CD8-positive, alpha-beta memory T cell (primary cell): Measurements from ENCODE around the gene SELENOT. TPM values are rescaled to one million over a fixed set of nuclear protein-coding genes. Genes with fewer than 3 reads are reported as not detected.

ENCODE experiments used
- CTCF ChIA-PET: fragments of 350-600 bp; sonication (Branson Sonifier 250); formaldehyde crosslinking; loops from one replicate; lab custom pipeline; 2021; ENCODE audit warnings: antibody characterized with exemption; lab: Charles Lee
- POLR2A ChIA-PET: fragments of 350-600 bp; sonication (Branson Sonifier 250); formaldehyde crosslinking; loops from one replicate; lab custom pipeline; 2021; ENCODE audit warnings: antibody characterized with exemption; lab: Charles Lee
- DNase-seq, 5 donors: peaks; one replicate each; pipeline versions ENCODE4 v3.0.0 to v3.0.0-alpha.2; 2020 to 2022; ENCODE audit warnings: mixed read lengths in 1 of 5
- H3K27ac ChIP-seq: one replicate; pipeline ENCODE4 v1.7.0; 2013; ENCODE audit warnings: low read depth, mild to moderate bottlenecking, low read length, moderate library complexity
- H3K27me3 ChIP-seq: 2 replicates; pipeline ENCODE4 v1.7.0; 2013; ENCODE audit warnings: low read length, mild to moderate bottlenecking; ENCODE audit not compliant: insufficient read depth, poor library complexity, severe bottlenecking
- H3K36me3 ChIP-seq: 2 replicates; pipeline ENCODE4 v1.7.0; 2013; ENCODE audit warnings: mild to moderate bottlenecking, low read length, moderate library complexity; ENCODE audit not compliant: insufficient read depth
- H3K4me1 ChIP-seq: 2 replicates; pipeline ENCODE4 v1.7.0; 2013; ENCODE audit warnings: mild to moderate bottlenecking, low read length, moderate library complexity; ENCODE audit not compliant: insufficient read depth
- H3K4me3 ChIP-seq: 2 replicates; pipeline ENCODE4 v1.7.0; 2013; ENCODE audit warnings: mild to moderate bottlenecking, low read length
- H3K9me3 ChIP-seq: 2 replicates; pipeline ENCODE4 v1.7.0; 2013; ENCODE audit warnings: mild to moderate bottlenecking, low read length
- H3K27ac Mint-ChIP-seq, 8 donors: one replicate each; pipeline ENCODE4 v1.8.0; 2020 to 2021; ENCODE audit warnings: mixed read lengths in 8 of 8, mild to moderate bottlenecking in 6 of 8, inconsistent platforms in 3 of 8, moderate library complexity in 3 of 8
- H3K27me3 Mint-ChIP-seq, 2 donors: one replicate each; pipeline ENCODE4 v1.8.0; 2020 to 2021; ENCODE audit warnings: mixed read lengths in 2 of 2, mild to moderate bottlenecking in 1 of 2, moderate library complexity in 1 of 2
- H3K36me3 Mint-ChIP-seq, 3 donors: one replicate each; pipeline ENCODE4 v1.8.0; 2020 to 2021; ENCODE audit warnings: mixed read lengths in 3 of 3, inconsistent platforms in 1 of 3, mild to moderate bottlenecking in 1 of 3
- H3K4me1 Mint-ChIP-seq, 3 donors: one replicate each; pipeline ENCODE4 v1.8.0; 2020 to 2021; ENCODE audit warnings: mixed read lengths in 3 of 3, inconsistent platforms in 1 of 3, mild to moderate bottlenecking in 1 of 3
- H3K4me3 Mint-ChIP-seq, 7 donors: one replicate each; pipeline ENCODE4 v1.8.0; 2020 to 2021; ENCODE audit warnings: mixed read lengths in 7 of 7, mild to moderate bottlenecking in 6 of 7, moderate library complexity in 4 of 7, inconsistent platforms in 2 of 7
- H3K9me3 Mint-ChIP-seq, 5 donors: one replicate each; pipeline ENCODE4 v1.8.0; 2020 to 2022; ENCODE audit warnings: mixed read lengths in 5 of 5, mild to moderate bottlenecking in 3 of 5, moderate library complexity in 2 of 5, inconsistent platforms in 1 of 5
- polyA plus RNA-seq: library from polyadenylated mRNA; unstranded; fragments of 300-500 nt; fragmentation: Illumina TruSeq; gene quantifications from one replicate; pipeline ENCODE4 v1.2.3, GENCODE V29; 2021
- total RNA-seq, 2 experiments: library from RNA; stranded (reverse); gene quantifications; one replicate each; pipeline ENCODE4 v1.2.3, GENCODE V29; 2021

SELENOT gene
- total and polyA plus RNA-seq, 3 experiments from 2014 or later = 158 to 311 (median 162) TPM

DNA sequence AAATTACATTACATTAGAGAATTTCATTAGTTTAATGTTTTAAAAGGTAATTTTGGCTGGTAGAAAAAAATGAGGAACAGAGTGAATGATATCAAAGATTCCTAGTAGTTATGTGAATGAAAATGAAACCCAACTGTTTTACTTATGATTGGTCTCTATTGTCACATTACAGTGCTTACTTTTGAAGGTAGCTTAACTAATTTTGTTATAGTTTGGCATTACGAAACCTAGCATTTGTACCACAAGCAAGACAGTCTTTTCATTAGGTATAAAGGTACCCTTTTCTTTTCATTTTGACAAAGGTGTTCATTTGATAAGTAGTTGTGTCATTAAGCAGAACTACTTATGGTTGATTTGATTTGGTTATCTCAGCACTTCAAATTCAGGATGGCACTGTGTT lies 6.9 kb downstream of the SELENOT start:
- CTCF ChIA-PET = no interaction called here
- Mint-ChIP-seq H3K27me3 (no peaks in the 10 kb centered on the region), H3K4me3 (peak overlapping the region in 6 of 7 donors; percentile 2 to 68 (median 36)), H3K4me1 (peaks cover 81 to 91% (median 90%) of the 10 kb centered on the region in 3 donors), H3K9me3 (no peaks in the 10 kb centered on the region), H3K36me3 (peaks cover 4 to 57% (median 14%) of the 10 kb centered on the region in 3 donors), H3K27ac (peak overlapping the region in 4 of 8 donors; percentile 1 to 56 (median 20))
- POLR2A ChIA-PET = no interaction called here
- Histone ChIP-seq H3K9me3 (no peaks in the 10 kb centered on the region), H3K4me3 (no peak overlapping the region), H3K36me3 (no peaks in the 10 kb centered on the region), H3K27ac (no peak overlapping the region), H3K27me3 (no peaks in the 10 kb centered on the region), H3K4me1 (peaks cover 66% of the 10 kb centered on the region)
- no peak for DNase-seq

DNA sequence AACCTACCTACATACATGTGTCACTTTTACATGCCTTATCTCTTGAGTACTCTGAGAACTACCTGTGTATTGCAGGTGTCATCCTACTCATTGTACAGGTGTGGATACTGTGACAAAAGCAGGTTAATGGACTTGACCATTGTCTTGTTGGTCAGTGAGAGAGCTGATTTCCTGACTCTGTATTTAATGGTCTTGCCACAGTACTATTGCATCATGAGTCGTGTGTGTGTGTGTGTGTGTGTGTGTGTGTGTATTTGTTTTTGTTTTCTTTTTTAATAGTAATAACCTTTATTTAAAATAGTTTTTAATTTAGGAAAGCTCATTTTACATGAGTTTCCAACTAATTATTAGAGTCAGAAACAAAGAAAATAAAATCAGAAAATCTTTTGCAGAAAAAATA lies 7.7 kb downstream of the SELENOT start:
- H3K36me3 ChIP-seq = no peaks in the 10 kb centered on the region
- CTCF ChIA-PET = no interaction called here
- no peaks in the 10 kb centered on the region for H3K9me3 Mint-ChIP-seq
- peaks cover 76 to 83% (median 82%) of the 10 kb centered on the region in 3 donors for H3K4me1 Mint-ChIP-seq
- no peak overlapping the region for H3K4me3 ChIP-seq
- H3K9me3 ChIP-seq = no peaks in the 10 kb centered on the region
- no peak overlapping the region for H3K27ac ChIP-seq
- peak overlapping the region in 2 of 7 donors; percentile 15 to 48 for H3K4me3 Mint-ChIP-seq
- H3K27ac Mint-ChIP-seq = peak overlapping the region in 3 of 8 donors; percentile 1 to 79 (median 72)
- peaks cover 59% of the 10 kb centered on the region for H3K4me1 ChIP-seq
- H3K27me3 Mint-ChIP-seq = no peaks in the 10 kb centered on the region
- POLR2A ChIA-PET = no interaction called here
- peaks cover 4 to 57% (median 10%) of the 10 kb centered on the region in 3 donors for H3K36me3 Mint-ChIP-seq
- no peaks in the 10 kb centered on the region for H3K27me3 ChIP-seq
- DNase-seq = no peak

DNA sequence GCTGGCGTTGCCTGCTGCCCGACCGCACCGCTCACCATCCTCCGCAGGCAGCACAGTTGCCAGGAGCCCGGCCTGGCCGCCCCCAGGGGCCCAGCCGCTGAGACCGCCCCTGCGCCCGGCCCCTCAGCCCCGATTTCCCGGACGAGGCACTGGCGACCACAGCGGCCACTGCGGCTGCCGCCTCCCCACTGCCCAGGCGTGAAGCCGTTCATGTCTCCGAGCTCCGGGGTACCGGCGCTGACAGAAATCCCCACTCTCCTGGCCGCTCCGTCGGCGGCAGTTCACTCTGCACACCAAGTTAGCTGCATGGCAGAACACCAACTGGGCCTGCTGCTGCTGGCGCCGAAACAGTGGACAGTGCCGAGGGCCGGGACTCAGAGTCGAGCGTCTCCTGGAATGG lies 8.5 kb downstream of the SELENOT start:
- no peaks in the 10 kb centered on the region for H3K9me3 ChIP-seq
- no peak for DNase-seq
- Mint-ChIP-seq H3K27me3 (no peaks in the 10 kb centered on the region), H3K4me3 (peak overlapping the region in 2 of 7 donors; percentile 18 to 39), H3K36me3 (peaks cover 4 to 52% (median 9%) of the 10 kb centered on the region in 3 donors), H3K9me3 (no peaks in the 10 kb centered on the region), H3K4me1 (peaks cover 70 to 77% (median 76%) of the 10 kb centered on the region in 3 donors), H3K27ac (peak overlapping the region in 1 of 8 donors; percentile 50)
- no peaks in the 10 kb centered on the region for H3K36me3 ChIP-seq
- H3K27ac ChIP-seq = no peak overlapping the region
- no peak overlapping the region for H3K4me3 ChIP-seq
- peaks cover 51% of the 10 kb centered on the region for H3K4me1 ChIP-seq
- CTCF ChIA-PET = no interaction called here
- POLR2A ChIA-PET = interaction anchor here (0.6 kb wide), 1 partner anchor 217 kb away, joined by 4 read pairs; no protein-coding TSS in a partner anchor
- no peaks in the 10 kb centered on the region for H3K27me3 ChIP-seq

DNA sequence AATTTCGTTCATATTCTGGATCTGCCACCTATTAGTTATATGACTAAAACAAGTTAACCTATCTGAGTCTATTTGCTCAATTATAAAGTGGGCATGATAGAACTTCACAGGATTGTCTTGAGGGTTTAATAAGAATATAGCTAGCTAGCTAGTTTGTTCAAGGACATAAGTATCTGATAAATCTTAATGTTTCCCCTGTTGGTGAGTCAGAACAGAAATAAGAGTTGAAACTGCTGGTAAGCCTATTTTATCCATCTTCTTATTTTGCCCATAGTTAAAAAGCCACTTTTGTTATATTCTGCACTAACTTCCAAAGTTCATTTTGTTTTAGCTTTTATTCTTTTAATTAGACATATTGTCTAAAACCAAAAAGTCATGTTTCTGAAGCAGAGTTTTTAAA lies 9.4 kb downstream of the SELENOT start:
- Mint-ChIP-seq H3K4me3 (no peak overlapping the region), H3K36me3 (peaks cover 4 to 49% (median 9%) of the 10 kb centered on the region in 3 donors), H3K27ac (no peak overlapping the region), H3K9me3 (no peaks in the 10 kb centered on the region), H3K27me3 (no peaks in the 10 kb centered on the region), H3K4me1 (peaks cover 69 to 77% (median 76%) of the 10 kb centered on the region in 3 donors)
- ChIA-PET POLR2A (interaction anchor here (1.0 kb wide), 1 partner anchor 68 kb away, joined by 4 read pairs; no protein-coding TSS in a partner anchor), CTCF (interaction anchor here (0.6 kb wide), 1 partner anchor 92 kb away, joined by 3 read pairs; no protein-coding TSS in a partner anchor)
- peaks cover 51% of the 10 kb centered on the region for H3K4me1 ChIP-seq
- H3K36me3 ChIP-seq = no peaks in the 10 kb centered on the region
- no peaks in the 10 kb centered on the region for H3K27me3 ChIP-seq
- H3K9me3 ChIP-seq = no peaks in the 10 kb centered on the region
- no peak overlapping the region for H3K4me3 ChIP-seq
- DNase-seq = no peak
- no peak overlapping the region for H3K27ac ChIP-seq

DNA sequence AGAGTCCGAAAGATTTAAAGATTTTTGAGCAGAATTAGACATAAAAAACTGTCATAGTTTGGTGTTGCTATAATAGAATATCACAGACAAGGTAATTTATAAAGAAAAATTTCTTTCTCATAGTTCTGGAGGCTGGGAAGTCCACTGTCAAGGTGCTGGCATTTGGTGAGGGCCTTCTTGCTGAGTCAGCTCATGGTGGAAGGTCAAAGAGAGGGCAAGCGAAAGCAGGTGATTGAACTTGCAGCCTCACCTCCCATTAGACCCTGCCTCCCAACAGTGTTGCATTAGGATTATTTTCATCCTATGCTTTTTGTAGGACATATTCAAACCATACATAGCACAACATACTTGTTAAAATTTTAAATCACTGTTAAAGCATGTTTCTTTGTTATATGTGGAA lies 9.9 kb downstream of the SELENOT start:
- peaks cover 65 to 77% (median 75%) of the 10 kb centered on the region in 3 donors for H3K4me1 Mint-ChIP-seq
- ChIA-PET POLR2A (interaction anchor here (1.0 kb wide), 1 partner anchor 68 kb away, joined by 4 read pairs; no protein-coding TSS in a partner anchor), CTCF (interaction anchor here (0.6 kb wide), 1 partner anchor 91 kb away, joined by 3 read pairs; no protein-coding TSS in a partner anchor)
- H3K4me3 Mint-ChIP-seq = peak overlapping the region in 2 of 7 donors; percentile 6 to 46
- H3K36me3 ChIP-seq = no peaks in the 10 kb centered on the region
- no peaks in the 10 kb centered on the region for H3K9me3 ChIP-seq
- H3K27me3 Mint-ChIP-seq = no peaks in the 10 kb centered on the region
- H3K4me1 ChIP-seq = peaks cover 47% of the 10 kb centered on the region
- no peaks in the 10 kb centered on the region for H3K27me3 ChIP-seq
- H3K9me3 Mint-ChIP-seq = no peaks in the 10 kb centered on the region
- no peak overlapping the region for H3K27ac ChIP-seq
- DNase-seq = no peak
- peaks cover 4 to 47% (median 8%) of the 10 kb centered on the region in 3 donors for H3K36me3 Mint-ChIP-seq
- H3K27ac Mint-ChIP-seq = peak overlapping the region in 1 of 8 donors; percentile 15
- no peak overlapping the region for H3K4me3 ChIP-seq

DNA sequence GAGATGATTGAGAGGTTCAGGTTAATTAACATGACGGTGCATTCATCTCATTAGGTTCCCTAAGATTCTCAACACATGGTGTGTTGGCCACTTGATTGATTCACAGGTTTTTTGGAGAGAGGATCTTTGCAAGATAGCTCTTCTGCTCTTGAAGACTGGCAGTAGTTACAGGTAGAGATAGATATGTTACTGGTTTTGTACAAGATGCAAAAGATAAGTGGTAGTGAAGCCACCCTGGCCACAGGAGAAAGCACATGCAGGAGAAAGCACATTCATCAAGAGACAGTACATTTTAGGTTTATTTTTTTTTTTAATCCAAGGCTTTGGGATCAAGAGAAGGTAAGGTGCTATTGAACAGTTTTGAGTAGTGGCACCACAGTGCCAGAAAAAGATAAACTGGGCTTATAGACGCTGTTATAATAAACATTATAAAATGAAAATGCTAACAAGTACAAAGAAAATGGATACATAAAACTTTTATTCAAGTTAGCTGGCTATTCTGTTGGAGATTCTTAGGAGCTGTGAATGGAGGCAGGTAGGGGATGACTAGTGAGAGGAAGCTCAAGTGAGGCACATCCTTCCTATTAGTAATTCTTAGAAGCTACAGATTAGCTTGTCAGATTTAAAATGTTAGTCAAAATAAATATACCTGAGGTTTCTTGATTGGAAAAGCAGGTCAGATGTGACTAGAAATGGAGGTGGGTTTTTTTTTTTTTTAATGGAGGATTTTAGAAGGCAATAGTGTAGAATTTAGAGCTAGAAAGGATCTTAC lies 10.8 kb downstream of the SELENOT start:
- Histone ChIP-seq H3K27me3 (no peaks in the 10 kb centered on the region), H3K4me3 (no peak overlapping the region), H3K4me1 (peaks cover 44% of the 10 kb centered on the region), H3K9me3 (no peaks in the 10 kb centered on the region), H3K36me3 (no peaks in the 10 kb centered on the region), H3K27ac (no peak overlapping the region)
- POLR2A ChIA-PET = interaction anchor here (0.9 to 1.0 kb wide), 2 partner anchors 11 to 69 kb away, joined by 3 to 4 read pairs; partner anchors contain the start of gene SELENOT
- CTCF ChIA-PET = no interaction called here
- DNase-seq = no peak
- Mint-ChIP-seq H3K4me1 (peaks cover 63 to 77% (median 75%) of the 10 kb centered on the region in 3 donors), H3K9me3 (no peaks in the 10 kb centered on the region), H3K27me3 (no peaks in the 10 kb centered on the region), H3K4me3 (peak overlapping the region in 3 of 7 donors; percentile 2 to 39 (median 9)), H3K36me3 (peaks cover 9 to 54% (median 13%) of the 10 kb centered on the region in 3 donors), H3K27ac (peak overlapping the region in 5 of 8 donors; percentile 55 to 93 (median 80))

DNA sequence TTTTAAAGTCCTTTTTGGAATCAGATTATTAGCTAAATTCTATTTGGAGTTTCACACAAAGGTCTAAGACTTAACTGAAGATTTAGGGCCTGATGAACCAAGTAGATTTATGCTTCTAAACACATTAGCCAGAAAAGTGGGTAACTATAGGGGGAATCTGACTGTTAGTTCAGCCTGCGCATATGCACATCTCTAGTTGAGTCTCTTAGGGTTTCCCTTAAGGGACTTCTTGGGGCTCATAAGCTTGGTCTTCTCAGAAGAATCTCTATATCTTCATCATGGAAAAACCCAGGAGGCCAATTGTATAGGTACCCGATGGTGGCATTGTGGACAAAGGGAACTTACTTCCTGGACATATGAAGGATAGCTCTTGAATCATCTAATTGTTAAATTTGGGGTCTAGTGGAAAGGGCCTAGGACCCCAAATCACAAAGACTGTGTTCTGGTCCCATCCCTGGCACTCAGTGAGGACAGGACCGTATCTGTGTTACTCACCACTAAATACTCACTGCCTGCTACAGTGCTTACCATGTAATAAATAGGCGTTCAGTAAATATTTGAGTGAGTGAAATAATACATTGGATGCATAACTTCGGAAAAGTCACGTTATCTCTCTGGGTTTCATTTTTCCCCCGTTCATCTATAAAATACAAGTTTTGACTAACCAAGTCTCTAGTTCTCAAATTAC lies 17.0 kb downstream of the SELENOT start:
- ChIA-PET POLR2A (interaction anchor here (0.9 kb wide), 1 partner anchor 82 kb away, joined by 5 read pairs; no protein-coding TSS in a partner anchor), CTCF (no interaction called here)
- peak overlapping the region in 3 of 7 donors; percentile 2 to 41 (median 28) for H3K4me3 Mint-ChIP-seq
- H3K9me3 ChIP-seq = no peaks in the 10 kb centered on the region
- H3K4me1 Mint-ChIP-seq = peaks cover 62 to 73% (median 72%) of the 10 kb centered on the region in 3 donors
- no peak overlapping the region for H3K4me3 ChIP-seq
- peaks cover 39% of the 10 kb centered on the region for H3K4me1 ChIP-seq
- peaks cover 8 to 51% (median 8%) of the 10 kb centered on the region in 3 donors for H3K36me3 Mint-ChIP-seq
- H3K27ac Mint-ChIP-seq = peak overlapping the region in 5 of 8 donors; percentile 31 to 91 (median 60)
- DNase-seq = no peak
- H3K27me3 ChIP-seq = no peaks in the 10 kb centered on the region
- H3K36me3 ChIP-seq = no peaks in the 10 kb centered on the region
- no peaks in the 10 kb centered on the region for H3K9me3 Mint-ChIP-seq
- H3K27me3 Mint-ChIP-seq = peaks cover 0 to 1% of the 10 kb centered on the region in 2 donors
- H3K27ac ChIP-seq = no peak overlapping the region
